NB4 (cell line): Measurements from ENCODE around the gene S100A7A.

ENCODE experiments used
- DNase-seq: peaks from one replicate; pipeline ENCODE4 v3.0.0; 2010; ENCODE audit warnings: low read depth
- H3K4me3 ChIP-seq: one replicate; pipeline ENCODE4 v1.5.1; 2011; ENCODE audit warnings: mild to moderate bottlenecking, low read depth, low read length, moderate library complexity
- MYC ChIP-seq: IDR thresholded peaks from 2 replicates; pipeline ENCODE4 v1.6.1; 2011; ENCODE audit warnings: low read depth, low read length
- POLR2A ChIP-seq: IDR thresholded peaks from 2 replicates; pipeline ENCODE4 v1.6.1; 2011; ENCODE audit warnings: mild to moderate bottlenecking; ENCODE audit not compliant: insufficient read length; ENCODE audit errors: extremely low read depth
- TF ChIP-seq, protein P1 (sequence below): IDR thresholded peaks from 2 replicates; pipeline ENCODE4 v1.6.1; 2011; ENCODE audit warnings: low read depth, low read length
- TF ChIP-seq, protein P2 (sequence below): IDR thresholded peaks from one replicate; pipeline ENCODE4 v1.5.1; 2012; ENCODE audit warnings: low read depth, low read length

The S100A7A gene

DNA sequence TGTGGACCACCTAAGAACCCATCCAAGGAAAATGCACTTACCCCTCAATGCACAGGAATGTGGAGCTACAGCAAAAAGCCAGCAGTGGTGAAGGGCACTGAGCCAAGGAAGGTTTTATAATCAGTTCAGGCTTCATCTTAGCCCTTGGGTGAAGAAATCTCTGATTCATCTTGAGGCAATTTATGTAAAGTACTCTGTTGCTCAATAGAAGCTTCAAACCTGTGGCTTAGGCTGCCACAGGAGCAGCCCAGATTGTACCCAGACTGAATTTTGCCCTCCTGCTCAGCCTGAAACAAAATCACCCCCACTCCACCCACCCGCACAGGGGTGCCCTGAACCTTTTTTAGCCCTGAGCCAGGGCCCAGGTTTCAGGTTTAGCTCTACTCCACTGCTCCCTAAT, 40.8 kb upstream of the S100A7A start, which contains the start of gene S100A12:
Gene S100A12, minus strand, starts transcription at position 111 of the 400 bp plus-strand sequence. CDS start 1,029 bp downstream, outside the sequence.
- TF ChIP-seq MYC, result 0 out of 2 replicates have a peak, but pooled peaks have one; percentile 15
- TF ChIP-seq, protein P1, sequence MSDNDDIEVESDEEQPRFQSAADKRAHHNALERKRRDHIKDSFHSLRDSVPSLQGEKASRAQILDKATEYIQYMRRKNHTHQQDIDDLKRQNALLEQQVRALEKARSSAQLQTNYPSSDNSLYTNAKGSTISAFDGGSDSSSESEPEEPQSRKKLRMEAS, result no peak
- no peak within 1 kb of the TSS for H3K4me3 ChIP-seq
- peak; percentile 76 for DNase-seq

DNA sequence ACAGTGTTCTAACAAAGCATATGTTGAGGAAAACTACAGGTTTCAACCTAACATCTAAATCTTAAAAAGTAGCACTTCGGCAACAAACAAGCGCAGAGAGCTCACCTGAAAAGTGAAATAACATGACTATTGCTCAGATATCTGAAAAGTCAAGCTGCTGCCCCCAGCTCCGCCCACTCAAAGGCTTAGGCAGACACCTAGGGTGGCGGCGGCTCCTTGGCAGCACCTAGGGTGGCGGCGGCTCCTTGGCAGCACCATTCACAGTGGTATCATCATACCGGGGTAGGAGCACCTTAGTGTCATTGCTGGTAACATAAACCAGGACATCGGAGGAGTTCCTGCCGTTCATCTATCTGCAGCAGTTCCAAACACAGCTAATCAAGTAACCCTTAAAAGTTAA, 36.7 kb upstream of the S100A7A start:
- no peak for DNase-seq
- TF ChIP-seq, protein P1, result no peak
- TF ChIP-seq, protein P2, sequence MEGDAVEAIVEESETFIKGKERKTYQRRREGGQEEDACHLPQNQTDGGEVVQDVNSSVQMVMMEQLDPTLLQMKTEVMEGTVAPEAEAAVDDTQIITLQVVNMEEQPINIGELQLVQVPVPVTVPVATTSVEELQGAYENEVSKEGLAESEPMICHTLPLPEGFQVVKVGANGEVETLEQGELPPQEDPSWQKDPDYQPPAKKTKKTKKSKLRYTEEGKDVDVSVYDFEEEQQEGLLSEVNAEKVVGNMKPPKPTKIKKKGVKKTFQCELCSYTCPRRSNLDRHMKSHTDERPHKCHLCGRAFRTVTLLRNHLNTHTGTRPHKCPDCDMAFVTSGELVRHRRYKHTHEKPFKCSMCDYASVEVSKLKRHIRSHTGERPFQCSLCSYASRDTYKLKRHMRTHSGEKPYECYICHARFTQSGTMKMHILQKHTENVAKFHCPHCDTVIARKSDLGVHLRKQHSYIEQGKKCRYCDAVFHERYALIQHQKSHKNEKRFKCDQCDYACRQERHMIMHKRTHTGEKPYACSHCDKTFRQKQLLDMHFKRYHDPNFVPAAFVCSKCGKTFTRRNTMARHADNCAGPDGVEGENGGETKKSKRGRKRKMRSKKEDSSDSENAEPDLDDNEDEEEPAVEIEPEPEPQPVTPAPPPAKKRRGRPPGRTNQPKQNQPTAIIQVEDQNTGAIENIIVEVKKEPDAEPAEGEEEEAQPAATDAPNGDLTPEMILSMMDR, result no peak
- TF ChIP-seq MYC (no peak), POLR2A (no peak)
- H3K4me3 ChIP-seq, result no peak overlapping the region

DNA sequence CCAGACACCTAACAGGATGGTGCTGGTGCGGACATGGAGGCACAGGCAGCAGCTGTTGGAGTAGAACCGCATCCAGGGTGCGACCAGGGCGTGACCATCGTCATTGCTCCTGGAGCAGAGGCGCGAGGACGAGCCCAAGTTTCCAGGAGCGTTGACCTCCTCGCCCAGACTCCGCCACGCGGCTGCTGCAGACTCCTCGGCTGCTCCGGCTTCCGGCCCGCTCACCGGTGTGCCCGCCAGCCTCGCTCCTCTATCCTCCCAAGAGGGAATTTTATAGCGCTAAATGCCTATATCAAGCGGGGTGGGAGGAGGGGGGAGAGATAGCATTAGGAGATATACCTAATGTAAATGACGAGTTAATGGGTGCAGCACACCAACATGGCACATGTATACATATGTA, 35.6 kb upstream of the S100A7A start:
- DNase-seq, result no peak
- TF ChIP-seq, protein P2, result no peak
- no peak overlapping the region for H3K4me3 ChIP-seq

DNA sequence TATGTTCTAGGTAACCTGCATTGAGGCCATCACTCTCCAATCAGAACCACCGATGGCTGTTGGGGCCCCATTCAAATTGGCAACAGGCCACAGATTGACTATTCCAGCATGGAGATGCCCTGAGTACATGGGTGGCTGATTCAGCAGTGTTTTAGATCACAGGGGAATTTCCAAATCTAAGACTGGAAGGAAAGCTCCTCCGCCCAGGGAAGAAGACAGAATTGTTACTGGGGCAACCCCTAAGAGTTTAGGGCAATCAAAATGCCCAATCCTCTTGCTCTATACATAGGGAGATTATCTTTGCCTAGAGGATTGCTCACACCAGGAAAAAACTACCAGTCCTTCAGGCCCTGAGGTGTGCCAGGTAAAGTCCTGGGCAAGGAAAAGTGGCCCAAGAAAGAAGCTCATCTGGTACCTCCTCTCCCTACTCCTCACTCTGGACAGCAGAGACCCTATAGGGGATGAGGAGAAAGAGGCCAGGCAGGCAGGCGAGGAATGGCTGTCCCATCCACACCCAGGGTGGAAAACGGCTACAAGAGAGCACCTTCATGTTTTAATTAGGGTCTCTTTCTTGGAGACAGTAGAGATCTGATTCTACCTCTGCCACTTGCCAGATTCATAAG, 31.3 kb upstream of the S100A7A start:
- no peak for DNase-seq
- no peak overlapping the region for H3K4me3 ChIP-seq
- TF ChIP-seq, protein P1, result no peak
- TF ChIP-seq POLR2A, result no peak
- no peak for TF ChIP-seq MYC
- TF ChIP-seq, protein P2, result no peak

DNA sequence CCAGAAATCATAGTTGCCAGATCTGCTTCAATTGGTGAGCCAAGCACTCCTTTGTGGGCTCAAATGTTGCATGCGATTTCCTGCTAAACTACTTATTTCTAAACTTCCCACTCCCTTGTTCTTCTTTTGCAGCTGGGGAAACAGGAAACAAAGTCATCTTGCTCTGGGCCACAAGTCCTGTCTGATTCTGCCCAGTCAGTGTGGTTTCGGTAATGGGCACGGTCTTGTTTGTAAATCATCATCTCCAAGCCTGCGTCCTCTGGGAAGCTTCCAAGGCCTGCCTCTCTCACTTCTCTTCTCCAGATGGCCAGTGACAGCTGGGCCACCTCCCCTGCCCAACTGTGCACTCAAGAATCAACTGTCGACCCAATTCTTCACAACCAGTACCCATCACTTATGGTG, 29.8 kb upstream of the S100A7A start:
- DNase-seq, result peak; percentile 90
- TF ChIP-seq POLR2A, result no peak
- TF ChIP-seq, protein P1, result 0 out of 2 replicates have a peak, but pooled peaks have one; percentile 28
- no peak overlapping the region for H3K4me3 ChIP-seq

DNA sequence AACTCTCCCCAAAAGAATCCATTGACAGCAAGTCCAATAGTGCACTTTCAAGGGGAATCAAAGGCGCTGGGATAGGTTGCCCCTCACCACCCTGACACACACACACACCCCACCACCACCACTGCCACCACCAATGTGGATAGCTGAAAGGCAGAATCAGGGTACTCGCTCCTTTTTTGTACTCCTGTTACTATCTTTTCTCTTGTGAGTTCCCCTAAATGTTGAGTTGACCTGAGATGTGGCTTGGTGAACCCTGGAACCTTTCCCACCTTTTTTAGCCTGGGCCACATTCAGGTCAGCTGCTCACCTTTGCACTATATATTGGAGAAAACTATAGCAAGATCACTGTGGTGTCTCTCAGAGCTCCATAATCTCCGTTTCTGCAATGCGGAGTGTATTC, 29.3 kb upstream of the S100A7A start:
- TF ChIP-seq MYC (no peak), POLR2A (no peak)
- TF ChIP-seq, protein P1, result no peak
- TF ChIP-seq, protein P2, result no peak
- H3K4me3 ChIP-seq, result no peak overlapping the region
- DNase-seq, result no peak

DNA sequence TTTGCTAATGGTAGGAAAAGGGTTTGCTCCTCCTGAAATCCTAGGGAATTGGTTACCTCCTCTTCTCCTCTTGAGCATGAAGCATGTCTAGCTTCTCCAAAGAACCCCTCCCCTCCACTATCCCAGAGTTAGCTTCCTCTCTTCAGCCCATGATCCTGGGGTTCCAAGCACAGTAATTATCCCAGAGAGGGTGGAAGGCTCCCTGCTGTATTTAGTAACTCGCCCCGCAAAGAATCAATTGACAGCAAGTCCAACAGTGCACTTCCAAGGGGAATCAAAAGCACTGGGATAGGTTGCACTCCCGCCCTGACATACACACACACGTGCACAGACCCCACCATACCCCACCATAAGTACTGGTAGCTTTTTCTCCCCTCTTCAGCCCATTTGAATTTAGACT, 28.5 kb upstream of the S100A7A start:
- no peak overlapping the region for H3K4me3 ChIP-seq
- no peak for TF ChIP-seq MYC
- TF ChIP-seq, protein P1, result no peak
- TF ChIP-seq, protein P2, result no peak
- no peak for TF ChIP-seq POLR2A
- no peak for DNase-seq
